Measurements from ENCODE around the gene ZNF217. TPM values are rescaled to one million over a fixed set of nuclear protein-coding genes. Genes with fewer than 3 reads are reported as not detected.

The ZNF217 gene
- total and polyA plus RNA-seq, 2 donors (not counting 1 experiment from before 2014, with no cell fraction given) = 15.5 to 92.6 TPM

DNA sequence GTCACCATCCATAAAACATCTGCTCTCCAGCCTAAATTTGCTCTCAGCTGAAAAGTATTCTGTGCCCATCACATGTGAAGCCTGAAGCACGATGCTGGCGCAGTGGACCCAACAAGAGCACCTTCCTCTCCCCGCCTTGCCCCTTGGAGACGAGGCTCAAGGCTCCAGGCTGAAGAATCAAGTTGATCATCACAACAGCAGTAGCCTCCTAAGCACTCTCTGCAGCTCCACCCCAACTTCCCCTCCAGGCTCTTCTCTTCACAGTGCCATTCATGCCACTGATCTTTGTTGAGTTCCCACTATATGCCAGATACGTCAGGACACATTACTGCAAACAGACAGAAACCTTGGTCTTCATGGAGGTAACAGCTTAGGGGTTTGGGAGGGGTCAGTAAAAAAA lies 41.6 kb upstream of the ZNF217 start:
- Histone ChIP-seq H3K79me2 (ENCODE audit: control insufficient read depth, insufficient read depth, low read length) (no peaks in the 10 kb centered on the region), H3K4me3 (ENCODE audit: control extremely low read depth in 1 of 5, extremely low read depth in 1 of 5, insufficient read depth in 1 of 5, low read depth in 2 of 5, low read length in 4 of 5) (no peak overlapping the region), H3K27me3 (replicated peaks in 1 of 4; ENCODE audit: control extremely low read depth in 1 of 4, control insufficient read depth in 3 of 4, insufficient read depth in 4 of 4, low read length in 3 of 4) (no peaks in the 10 kb centered on the region), H3K9me3 (ENCODE audit: control extremely low read depth in 1 of 3, control insufficient read depth in 2 of 3, insufficient read depth in 1 of 3, low read length in 2 of 3) (peaks cover 0 to 6% (median 0%) of the 10 kb centered on the region in 3 donors), H3K4me1 (ENCODE audit: control insufficient read depth in 2 of 2, insufficient read depth in 2 of 2, low read length in 2 of 2) (peaks cover 33 to 34% of the 10 kb centered on the region in 2 donors), H4K20me1 (ENCODE audit: control insufficient read depth, insufficient read depth, low read length, poor library complexity, severe bottlenecking) (no peaks in the 10 kb centered on the region), H3K9ac (ENCODE audit: low read length) (no peak overlapping the region), H3K27ac (ENCODE audit: low read length in 2 of 2) (peak overlapping the region; percentile 7 to 83), H3K36me3 (replicated peaks in 1 of 2; ENCODE audit: control extremely low read depth in 1 of 2, control insufficient read depth in 1 of 2, extremely low read depth in 1 of 2, insufficient read depth in 2 of 2, low read length in 1 of 2) (no peaks in the 10 kb centered on the region), H3K4me2 (replicated peaks; ENCODE audit: low read depth, low read length, poor library complexity, severe bottlenecking) (peak overlapping the region; percentile 42), H2AFZ (ENCODE audit: insufficient read depth, low read depth, low read length, poor library complexity, severe bottlenecking) (peak overlapping the region; percentile 56)
- H3K4me1 Mint-ChIP-seq = peaks cover 36% of the 10 kb centered on the region
- ATAC-seq (ENCODE audit: low read depth) = no peak
- TF ChIP-seq EZH2 (IDR thresholded peaks at IDR 0.05; ENCODE audit: borderline replicate concordance, insufficient read depth, low read depth, low read length, poor library complexity, severe bottlenecking) = no peak
- TF ChIP-seq, protein P1, sequence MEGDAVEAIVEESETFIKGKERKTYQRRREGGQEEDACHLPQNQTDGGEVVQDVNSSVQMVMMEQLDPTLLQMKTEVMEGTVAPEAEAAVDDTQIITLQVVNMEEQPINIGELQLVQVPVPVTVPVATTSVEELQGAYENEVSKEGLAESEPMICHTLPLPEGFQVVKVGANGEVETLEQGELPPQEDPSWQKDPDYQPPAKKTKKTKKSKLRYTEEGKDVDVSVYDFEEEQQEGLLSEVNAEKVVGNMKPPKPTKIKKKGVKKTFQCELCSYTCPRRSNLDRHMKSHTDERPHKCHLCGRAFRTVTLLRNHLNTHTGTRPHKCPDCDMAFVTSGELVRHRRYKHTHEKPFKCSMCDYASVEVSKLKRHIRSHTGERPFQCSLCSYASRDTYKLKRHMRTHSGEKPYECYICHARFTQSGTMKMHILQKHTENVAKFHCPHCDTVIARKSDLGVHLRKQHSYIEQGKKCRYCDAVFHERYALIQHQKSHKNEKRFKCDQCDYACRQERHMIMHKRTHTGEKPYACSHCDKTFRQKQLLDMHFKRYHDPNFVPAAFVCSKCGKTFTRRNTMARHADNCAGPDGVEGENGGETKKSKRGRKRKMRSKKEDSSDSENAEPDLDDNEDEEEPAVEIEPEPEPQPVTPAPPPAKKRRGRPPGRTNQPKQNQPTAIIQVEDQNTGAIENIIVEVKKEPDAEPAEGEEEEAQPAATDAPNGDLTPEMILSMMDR (IDR thresholded peaks at IDR 0.05) = no peak
- ChIA-PET CTCF (interaction anchor here (0.8 to 1.6 kb wide), 4 partner anchors 10 to 230 kb away, joined by 3 to 6 read pairs (median 4); no protein-coding TSS in a partner anchor), POLR2A (interaction anchor here (0.5 to 0.7 kb wide), 3 partner anchors 8 to 47 kb away, joined by 3 to 7 read pairs (median 5); no protein-coding TSS in a partner anchor)
- no peaks in the 10 kb centered on the region for H3K27me3 Mint-ChIP-seq
- H3K9me3 Mint-ChIP-seq (ENCODE audit: insufficient read depth) = no peaks in the 10 kb centered on the region
- no peak for DNase-seq
- intact Hi-C loops (cut with micrococcal nuclease) = no loop called here
- peak overlapping the region; percentile 79 for H3K27ac Mint-ChIP-seq
- peak overlapping the region; percentile 49 for H3K4me3 Mint-ChIP-seq
- WGBS (ENCODE audit: insufficient coverage) = 84% methylated on average over 4 of the region's 5 CpGs

- Mint-ChIP-seq H3K4me1 (peaks cover 40% of the 10 kb centered on the region), H3K27me3 (no peaks in the 10 kb centered on the region), H3K9me3 (ENCODE audit: insufficient read depth) (no peaks in the 10 kb centered on the region), H3K4me3 (no peak overlapping the region), H3K27ac (peak overlapping the region; percentile 4)
- Histone ChIP-seq H3K27me3 (replicated peaks in 1 of 4; ENCODE audit: control extremely low read depth in 1 of 4, control insufficient read depth in 3 of 4, insufficient read depth in 4 of 4, low read length in 3 of 4) (no peaks in the 10 kb centered on the region), H3K4me2 (replicated peaks; ENCODE audit: low read depth, low read length, poor library complexity, severe bottlenecking) (no peak overlapping the region), H3K36me3 (replicated peaks in 1 of 2; ENCODE audit: control extremely low read depth in 1 of 2, control insufficient read depth in 1 of 2, extremely low read depth in 1 of 2, insufficient read depth in 2 of 2, low read length in 1 of 2) (no peaks in the 10 kb centered on the region), H4K20me1 (ENCODE audit: control insufficient read depth, insufficient read depth, low read length, poor library complexity, severe bottlenecking) (no peaks in the 10 kb centered on the region), H3K9ac (ENCODE audit: low read length) (no peak overlapping the region), H3K79me2 (ENCODE audit: control insufficient read depth, insufficient read depth, low read length) (no peaks in the 10 kb centered on the region), H3K4me3 (ENCODE audit: control extremely low read depth in 1 of 5, extremely low read depth in 1 of 5, insufficient read depth in 1 of 5, low read depth in 2 of 5, low read length in 4 of 5) (no peak overlapping the region), H3K27ac (ENCODE audit: low read length in 2 of 2) (no peak overlapping the region), H3K9me3 (ENCODE audit: control extremely low read depth in 1 of 3, control insufficient read depth in 2 of 3, insufficient read depth in 1 of 3, low read length in 2 of 3) (peaks cover 0 to 6% (median 0%) of the 10 kb centered on the region in 3 donors), H3K4me1 (ENCODE audit: control insufficient read depth in 2 of 2, insufficient read depth in 2 of 2, low read length in 2 of 2) (peaks cover 31 to 41% of the 10 kb centered on the region in 2 donors), H2AFZ (ENCODE audit: insufficient read depth, low read depth, low read length, poor library complexity, severe bottlenecking) (no peak overlapping the region)
- ATAC-seq (ENCODE audit: low read depth) (no peak), DNase-seq (no peak)
- TF ChIP-seq EZH2 (IDR thresholded peaks at IDR 0.05; ENCODE audit: borderline replicate concordance, insufficient read depth, low read depth, low read length, poor library complexity, severe bottlenecking) = no peak
- TF ChIP-seq, protein P1 (IDR thresholded peaks at IDR 0.05) = no peak
- 98% methylated on average over 7 of the region's 12 CpGs for WGBS (ENCODE audit: insufficient coverage)
- ChIA-PET POLR2A (interaction anchor here (1.6 kb wide), 1 partner anchor 19 kb away, joined by 4 read pairs; no protein-coding TSS in a partner anchor), CTCF (interaction anchor here (0.8 to 2.4 kb wide), 3 partner anchors 9 to 283 kb away, joined by 3 to 5 read pairs (median 3); no protein-coding TSS in a partner anchor)
- intact Hi-C loops (cut with micrococcal nuclease) = no loop called here
Measured at GRCh38 chr20:53631909-53632662, 38.4 kb upstream of the ZNF217 start.

All from B cell (primary cell).